Trophoblast cell (in vitro differentiated cells and primary cell): ENCODE measurements around the gene C17orf113.

Experiments used
- DNase-seq, 2 donors: peaks; one replicate each; pipeline ENCODE4 v3.0.0-alpha.2; 2016
- H2AFZ ChIP-seq: 2 replicates; pipeline ENCODE4 v1.6.1; 2013; ENCODE audit warnings: low read length, moderate library complexity, mild to moderate bottlenecking; ENCODE audit not compliant: insufficient read depth, poor library complexity
- H2AK5ac ChIP-seq: 2 replicates; pipeline ENCODE4 v1.6.1; 2013; ENCODE audit warnings: mild to moderate bottlenecking, low read length
- H2BK120ac ChIP-seq: 2 replicates; pipeline ENCODE4 v1.6.1; 2013; ENCODE audit warnings: low read length, mild to moderate bottlenecking, moderate library complexity; ENCODE audit not compliant: insufficient read depth, poor library complexity
- H2BK12ac ChIP-seq: 2 replicates; pipeline ENCODE4 v1.6.1; 2013; ENCODE audit warnings: mild to moderate bottlenecking, low read length, moderate library complexity
- H2BK5ac ChIP-seq: 2 replicates; pipeline ENCODE4 v1.6.1; 2013; ENCODE audit warnings: low read length, low read depth, moderate library complexity, mild to moderate bottlenecking; ENCODE audit not compliant: poor library complexity
- H3K14ac ChIP-seq: 2 replicates; pipeline ENCODE4 v1.6.1; 2013; ENCODE audit warnings: mild to moderate bottlenecking, low read length
- H3K18ac ChIP-seq: 2 replicates; pipeline ENCODE4 v1.6.1; 2013; ENCODE audit warnings: mild to moderate bottlenecking, low read length
- H3K23ac ChIP-seq: 2 replicates; pipeline ENCODE4 v1.6.1; 2013; ENCODE audit warnings: low read length
- H3K27ac ChIP-seq: 2 replicates; pipeline ENCODE4 v1.5.1; 2013; ENCODE audit warnings: low read depth, mild to moderate bottlenecking, inconsistent platforms, low read length, moderate library complexity
- H3K27me3 ChIP-seq: 2 replicates; pipeline ENCODE4 v1.6.1; 2013; ENCODE audit warnings: inconsistent platforms, mild to moderate bottlenecking, low read length, moderate library complexity; ENCODE audit not compliant: insufficient read depth
- H3K36me3 ChIP-seq, 2 experiments: 1 replicate in 1 of 2; 2 replicates in 1 of 2; pipeline ENCODE4 v1.6.1; 2013; ENCODE audit warnings: low read length in 2 of 2, mild to moderate bottlenecking in 2 of 2, moderate library complexity in 1 of 2; ENCODE audit not compliant: insufficient read depth in 2 of 2, control insufficient read depth in 1 of 2
- H3K4ac ChIP-seq: 2 replicates; pipeline ENCODE4 v1.6.1; 2013; ENCODE audit warnings: low read depth, mild to moderate bottlenecking, low read length, moderate library complexity
- H3K4me1 ChIP-seq, 2 experiments: 1 replicate in 1 of 2; 2 replicates in 1 of 2; pipeline ENCODE4 v1.6.1; 2013; ENCODE audit warnings: low read length in 2 of 2, mild to moderate bottlenecking in 2 of 2, moderate library complexity in 1 of 2; ENCODE audit not compliant: insufficient read depth in 2 of 2, control insufficient read depth in 1 of 2
- H3K4me2 ChIP-seq: 2 replicates; pipeline ENCODE4 v1.6.1; 2013; ENCODE audit warnings: inconsistent platforms, mild to moderate bottlenecking, low read length, moderate library complexity
- H3K4me3 ChIP-seq: 2 replicates; pipeline ENCODE4 v1.5.1; 2013; ENCODE audit warnings: mild to moderate bottlenecking, low read depth, low read length, inconsistent platforms
- H3K79me1 ChIP-seq: one replicate; pipeline ENCODE4 v1.6.1; 2013; ENCODE audit warnings: low read length
- H3K79me2 ChIP-seq: 2 replicates; pipeline ENCODE4 v1.6.1; 2013; ENCODE audit warnings: low read length, mild to moderate bottlenecking; ENCODE audit not compliant: control insufficient read depth, insufficient read depth, poor library complexity
- H3K9ac ChIP-seq: 2 replicates; pipeline ENCODE4 v1.6.1; 2013; ENCODE audit warnings: mild to moderate bottlenecking, low read length
- H3K9me3 ChIP-seq: 2 replicates; pipeline ENCODE4 v1.6.1; 2013; ENCODE audit warnings: low read depth, mild to moderate bottlenecking, control low read depth, inconsistent platforms, low read length; ENCODE audit not compliant: insufficient read depth
- H4K12ac ChIP-seq: 2 replicates; pipeline ENCODE4 v1.6.1; 2013; ENCODE audit warnings: low read depth, mild to moderate bottlenecking, low read length, moderate library complexity
- H4K8ac ChIP-seq: 2 replicates; pipeline ENCODE4 v1.6.1; 2013; ENCODE audit warnings: low read depth, mild to moderate bottlenecking, low read length, moderate library complexity
- H4K91ac ChIP-seq: one replicate; pipeline ENCODE4 v1.6.1; 2013; ENCODE audit warnings: low read depth, mild to moderate bottlenecking, low read length, moderate library complexity
- WGBS: extraction: QIAGEN DNeasy Blood & Tissue Kit; methylation state at CpG from one replicate; pipeline ENCODE4 v1.1.7; 2013; ENCODE audit warnings: missing lambda C conversion rate; ENCODE audit not compliant: insufficient read length, insufficient coverage; ENCODE audit errors: extremely low coverage; 5-methylcytosine and 5-hydroxymethylcytosine counted together

C17orf113 gene

DNA sequence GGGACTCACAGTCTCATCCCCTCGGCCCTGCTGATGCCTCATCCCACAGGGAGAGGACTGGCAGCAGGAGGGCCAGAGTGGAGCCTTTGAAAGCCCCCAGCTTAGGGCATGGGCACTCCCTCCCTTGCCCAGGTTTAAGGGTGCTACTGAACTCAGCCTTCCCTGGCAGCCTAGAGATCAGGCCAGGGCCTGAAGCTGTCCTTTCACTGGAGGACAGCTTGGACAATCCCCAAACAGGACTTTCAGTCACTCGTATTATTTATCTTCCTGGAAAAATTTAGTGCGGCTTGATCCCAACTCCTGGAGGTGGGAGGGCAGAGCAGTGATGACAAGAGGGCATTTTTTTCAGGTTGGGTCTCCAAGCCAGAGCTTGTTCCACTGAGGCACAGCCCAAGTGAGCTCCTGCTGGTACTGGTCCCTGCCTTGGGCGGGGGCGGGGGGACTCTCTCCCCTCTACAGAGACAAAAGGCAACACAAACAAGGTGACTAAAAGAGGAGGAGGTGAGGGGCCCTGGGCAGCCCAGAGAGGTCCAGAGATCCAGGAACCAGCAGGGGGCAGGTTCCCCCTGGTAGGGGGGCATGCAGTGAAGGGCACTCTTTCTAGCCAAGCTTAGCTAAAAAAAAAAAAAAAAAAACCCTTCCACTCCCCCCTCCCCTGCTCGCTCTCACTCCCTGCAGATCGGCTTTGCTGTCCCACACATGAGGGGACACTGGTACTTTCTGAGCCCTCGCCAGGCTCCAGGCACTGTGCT, 46.1 kb upstream of the C17orf113 start:
- Histone ChIP-seq H2BK12ac (no peak overlapping the region), H3K36me3 (no peaks in the 10 kb centered on the region), H3K9me3 (peaks cover 2% of the 10 kb centered on the region)

DNA sequence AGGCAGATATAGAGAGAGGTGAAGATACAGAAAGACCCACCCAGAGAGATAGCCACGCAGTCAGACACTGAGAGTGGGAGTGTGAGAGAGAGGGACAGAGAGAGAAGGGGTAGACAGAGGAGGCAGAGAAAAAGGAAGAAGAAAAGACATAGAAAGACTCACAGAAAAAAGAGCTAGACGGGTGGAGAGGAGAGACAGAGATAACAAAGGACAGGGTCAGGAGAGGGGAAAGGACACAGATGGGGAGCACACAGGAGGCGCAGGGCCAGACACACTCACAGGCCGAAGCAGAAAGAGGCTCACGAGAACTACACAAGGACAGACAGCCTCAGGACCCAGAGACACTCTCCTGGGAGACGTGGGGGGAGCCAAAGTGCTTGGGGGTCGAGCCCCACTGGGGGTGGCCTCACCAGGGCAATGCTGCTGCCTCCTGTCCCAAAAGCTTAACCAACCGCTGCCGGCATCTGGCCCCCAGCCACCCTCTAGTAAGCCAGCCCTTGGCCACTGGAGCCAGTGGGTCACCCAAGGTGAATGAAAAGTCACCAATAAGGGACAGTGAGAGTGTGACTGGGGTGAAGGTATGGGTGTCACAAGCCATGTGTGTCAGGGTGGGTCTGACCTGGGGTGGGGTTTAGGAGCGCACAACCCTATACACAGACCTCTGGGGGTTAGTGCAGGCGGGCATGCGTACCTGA, 44.1 kb upstream of the C17orf113 start:
- Histone ChIP-seq H4K8ac (no peak overlapping the region), H3K4me2 (no peak overlapping the region), H2BK120ac (no peak overlapping the region), H3K4me1 (peaks cover 0 to 2% of the 10 kb centered on the region in 2 experiments), H2AFZ (no peak overlapping the region), H2BK12ac (no peak overlapping the region), H2AK5ac (no peak overlapping the region), H3K4ac (no peak overlapping the region), H3K14ac (no peak overlapping the region), H3K27me3 (peaks cover 15% of the 10 kb centered on the region), H3K79me2 (no peaks in the 10 kb centered on the region), H3K18ac (no peak overlapping the region), H3K4me3 (no peak overlapping the region), H3K9me3 (peaks cover 2% of the 10 kb centered on the region), H3K79me1 (no peaks in the 10 kb centered on the region), H4K91ac (no peak overlapping the region), H3K36me3 (no peaks in the 10 kb centered on the region), H3K27ac (no peak overlapping the region), H3K23ac (no peak overlapping the region), H2BK5ac (no peak overlapping the region), H4K12ac (no peak overlapping the region), H3K9ac (no peak overlapping the region)
- WGBS, result no CpG with 5 or more reads among the region's 12 CpGs
- no peak for DNase-seq

More for the DNA sequence above, 46.1 kb upstream of the C17orf113 start:
- Histone ChIP-seq H3K27me3 (peaks cover 15% of the 10 kb centered on the region), H3K4me1 (peaks cover 0 to 2% of the 10 kb centered on the region in 2 experiments), H3K4ac (no peak overlapping the region), H3K79me2 (no peaks in the 10 kb centered on the region), H4K8ac (no peak overlapping the region), H2AFZ (no peak overlapping the region), H2BK5ac (no peak overlapping the region), H3K14ac (no peak overlapping the region), H2BK120ac (no peak overlapping the region), H3K23ac (no peak overlapping the region), H4K91ac (no peak overlapping the region), H3K4me2 (no peak overlapping the region), H3K18ac (no peak overlapping the region), H3K27ac (no peak overlapping the region), H3K4me3 (no peak overlapping the region), H2AK5ac (no peak overlapping the region), H3K79me1 (no peaks in the 10 kb centered on the region), H3K9ac (no peak overlapping the region), H4K12ac (no peak overlapping the region)
- DNase-seq, result no peak
- WGBS, result no CpG with 5 or more reads among the region's 8 CpGs

DNA sequence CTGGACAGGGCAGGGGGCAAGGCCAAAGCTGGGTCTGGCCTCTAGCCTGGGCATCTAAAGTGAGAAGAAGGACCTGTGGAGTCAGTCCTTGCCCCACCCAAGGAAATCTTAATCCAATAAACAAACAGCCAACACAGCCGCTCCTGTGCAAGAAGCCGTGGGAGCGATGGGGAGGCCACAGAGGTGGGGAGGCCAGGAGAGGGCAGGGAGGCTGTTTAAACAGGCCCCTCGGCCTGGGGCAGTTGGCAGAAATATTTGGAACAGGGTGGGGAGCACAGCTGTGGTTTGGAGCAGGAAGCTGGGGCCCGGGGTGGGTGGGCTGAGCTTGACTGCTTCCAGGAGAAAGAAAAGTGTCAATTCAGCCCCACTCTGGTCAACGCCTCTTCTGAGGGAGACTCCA, 42.5 kb upstream of the C17orf113 start:
- peaks cover 11% of the 10 kb centered on the region for H3K27me3 ChIP-seq
- no peak overlapping the region for H2AFZ ChIP-seq
- H3K79me2 ChIP-seq, result no peaks in the 10 kb centered on the region
- no peak overlapping the region for H3K4me3 ChIP-seq
- H2BK12ac ChIP-seq, result no peak overlapping the region
- H3K36me3 ChIP-seq, result no peaks in the 10 kb centered on the region
- no peak overlapping the region for H2BK120ac ChIP-seq
- H3K4me2 ChIP-seq, result no peak overlapping the region
- H2AK5ac ChIP-seq, result no peak overlapping the region
- no peak overlapping the region for H3K18ac ChIP-seq
- no peak overlapping the region for H4K8ac ChIP-seq
- no peak for DNase-seq
- H3K14ac ChIP-seq, result no peak overlapping the region
- H4K12ac ChIP-seq, result no peak overlapping the region
- no peak overlapping the region for H2BK5ac ChIP-seq
- H3K79me1 ChIP-seq, result no peaks in the 10 kb centered on the region
- H3K4me1 ChIP-seq, result no peaks in the 10 kb centered on the region
- no CpG with 5 or more reads among the region's 6 CpGs for WGBS
- H3K23ac ChIP-seq, result no peak overlapping the region
- no peak overlapping the region for H4K91ac ChIP-seq
- no peak overlapping the region for H3K4ac ChIP-seq
- no peak overlapping the region for H3K9ac ChIP-seq
- no peak overlapping the region for H3K27ac ChIP-seq
- peaks cover 4% of the 10 kb centered on the region for H3K9me3 ChIP-seq

DNA sequence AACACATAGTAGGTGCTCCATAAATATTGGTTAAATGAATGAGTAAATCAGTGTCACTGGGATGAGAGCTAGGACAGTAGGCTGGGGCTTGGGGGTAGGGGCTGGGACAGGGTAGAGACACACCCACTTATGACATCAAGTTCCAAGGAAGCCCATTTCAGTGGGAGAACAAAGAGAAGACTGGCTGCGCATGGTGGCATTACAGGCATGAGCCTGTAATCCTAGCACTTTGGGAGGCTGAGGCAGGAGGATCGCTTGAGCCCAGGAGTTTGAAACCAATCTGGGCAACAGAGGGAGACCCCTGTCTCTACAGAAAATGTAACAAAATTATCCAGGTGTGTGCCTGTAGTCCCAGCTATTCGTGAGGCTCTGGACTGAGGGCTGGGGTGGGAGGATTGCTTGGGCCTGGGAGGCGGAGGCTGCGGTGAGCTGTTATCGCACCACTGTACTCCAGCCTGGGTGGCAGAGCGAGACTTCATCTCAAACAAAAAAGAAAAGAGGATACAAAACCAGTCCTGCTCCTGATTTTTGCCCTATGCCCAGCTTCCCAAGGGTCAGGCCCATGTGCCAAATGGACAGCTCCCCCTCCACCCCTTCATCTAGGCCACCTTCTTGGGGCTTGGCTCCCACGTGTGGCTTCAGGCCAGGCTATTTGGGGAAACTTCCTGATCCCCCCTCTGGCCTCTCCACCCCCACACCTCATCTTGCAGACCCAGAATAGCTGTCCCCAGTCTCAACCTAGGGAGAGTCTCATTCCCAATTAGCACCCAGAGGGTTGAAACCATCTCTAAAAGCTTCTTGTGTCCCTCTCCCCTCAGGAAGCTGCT, 40.8 kb upstream of the C17orf113 start:
- Histone ChIP-seq H4K91ac (no peak overlapping the region), H3K9me3 (peaks cover 2% of the 10 kb centered on the region), H3K36me3 (no peaks in the 10 kb centered on the region), H2AK5ac (no peak overlapping the region), H3K79me2 (no peaks in the 10 kb centered on the region), H3K4me1 (no peaks in the 10 kb centered on the region), H4K8ac (no peak overlapping the region), H3K27me3 (no peaks in the 10 kb centered on the region), H2BK12ac (no peak overlapping the region), H3K14ac (no peak overlapping the region), H3K23ac (no peak overlapping the region), H3K4me2 (no peak overlapping the region), H2BK5ac (no peak overlapping the region), H2AFZ (no peak overlapping the region), H4K12ac (no peak overlapping the region), H3K18ac (no peak overlapping the region), H3K27ac (no peak overlapping the region), H3K4ac (no peak overlapping the region), H3K9ac (no peak overlapping the region), H3K79me1 (no peaks in the 10 kb centered on the region), H2BK120ac (no peak overlapping the region), H3K4me3 (no peak overlapping the region)
- no CpG with 5 or more reads among the region's 8 CpGs for WGBS
- no peak for DNase-seq
